Common myeloid progenitor, CD34-positive (primary cell): ENCODE data around the gene ANKRD24.

Experiments
- CTCF ChIA-PET: fragments of 350-600 bp; sonication (Branson Sonifier 250); formaldehyde crosslinking; loops from one replicate; lab custom pipeline; 2021; ENCODE audit warnings: antibody characterized with exemption; lab: Charles Lee
- POLR2A ChIA-PET: fragments of 350-600 bp; sonication (Branson Sonifier 250); formaldehyde crosslinking; loops from one replicate; lab custom pipeline; 2021; ENCODE audit warnings: antibody characterized with exemption; lab: Charles Lee
- DNase-seq, 3 donors: peaks; one replicate each; pipeline versions ENCODE4 v3.0.0 to v3.0.0-alpha.2; 2013
- H3K27ac ChIP-seq, 2 experiments: 1 replicate in 1 of 2; 2 replicates in 1 of 2; pipeline ENCODE4 v1.7.0; 2013; ENCODE audit warnings: inconsistent platforms in 2 of 2, low read length in 2 of 2, mild to moderate bottlenecking in 2 of 2, low read depth in 1 of 2, moderate library complexity in 1 of 2; ENCODE audit not compliant: severe bottlenecking in 2 of 2, insufficient read depth in 1 of 2, poor library complexity in 1 of 2
- H3K27me3 ChIP-seq, 5 experiments: replicated peaks in 2 of 5; 1 replicate in 3 of 5; 2 replicates in 2 of 5; pipeline versions ENCODE4 v1.6.1 to v1.7.0; 2013; ENCODE audit warnings: low read length in 4 of 5, mild to moderate bottlenecking in 2 of 5, moderate library complexity in 2 of 5, inconsistent platforms in 1 of 5; ENCODE audit not compliant: insufficient read depth in 5 of 5, control insufficient read depth in 4 of 5
- H3K36me3 ChIP-seq, 4 experiments: 1 replicate in 2 of 4; 2 replicates in 2 of 4; pipeline versions ENCODE4 v1.6.1 to v1.7.0; 2013; ENCODE audit warnings: low read length in 3 of 4, control low read depth in 1 of 4, mild to moderate bottlenecking in 1 of 4; ENCODE audit not compliant: control insufficient read depth in 4 of 4, insufficient read depth in 4 of 4
- H3K4me1 ChIP-seq, 4 experiments: 1 replicate in 3 of 4; 2 replicates in 1 of 4; pipeline versions ENCODE4 v1.6.1 to v1.7.1; 2013; ENCODE audit warnings: low read length in 3 of 4, mild to moderate bottlenecking in 3 of 4, control low read depth in 1 of 4, inconsistent platforms in 1 of 4, moderate library complexity in 1 of 4; ENCODE audit not compliant: control insufficient read depth in 4 of 4, insufficient read depth in 4 of 4; ENCODE audit errors: control extremely low read depth in 1 of 4
- H3K4me3 ChIP-seq, 7 experiments: 1 replicate in 4 of 7; 2 replicates in 3 of 7; pipeline versions ENCODE4 v1.5.1 to v1.7.0; 2013; ENCODE audit warnings: mild to moderate bottlenecking in 7 of 7, low read length in 6 of 7, moderate library complexity in 6 of 7, inconsistent platforms in 2 of 7, low read depth in 2 of 7, control low read depth in 1 of 7; ENCODE audit not compliant: insufficient read depth in 4 of 7, control insufficient read depth in 1 of 7; ENCODE audit errors: extremely low read depth in 1 of 7
- H3K9me3 ChIP-seq, 5 experiments: 1 replicate in 4 of 5; 2 replicates in 1 of 5; pipeline versions ENCODE4 v1.6.1 to v1.7.1; 2013; ENCODE audit warnings: low read length in 4 of 5, mild to moderate bottlenecking in 2 of 5, inconsistent platforms in 1 of 5, low read depth in 1 of 5, moderate library complexity in 1 of 5; ENCODE audit not compliant: control insufficient read depth in 4 of 5, insufficient read depth in 2 of 5; ENCODE audit errors: control extremely low read depth in 1 of 5
- WGBS: methylation state at CpG from one replicate; pipeline ENCODE4 v1.1.5; 2013; ENCODE audit not compliant: insufficient coverage; 5-methylcytosine and 5-hydroxymethylcytosine counted together

The ANKRD24 gene

GRCh38 chr19:4206818-4207484 lies 24.5 kb downstream of the ANKRD24 start:
- no peak for DNase-seq
- CTCF ChIA-PET, result interaction anchor here (1.1 to 1.8 kb wide), 2 partner anchors 218 to 220 kb away, joined by 3 to 5 read pairs; no protein-coding TSS in a partner anchor
- Histone ChIP-seq H3K27ac (no peak overlapping the region), H3K27me3 (peaks cover 0 to 2% (median 0%) of the 10 kb centered on the region in 5 experiments), H3K9me3 (no peaks in the 10 kb centered on the region), H3K36me3 (no peaks in the 10 kb centered on the region), H3K4me1 (peaks cover 0 to 3% (median 1%) of the 10 kb centered on the region in 4 experiments), H3K4me3 (no peak overlapping the region)
- POLR2A ChIA-PET, result no interaction called here
- 80% methylated on average over 7 of the region's 10 CpGs for WGBS

GRCh38 chr19:4208385-4209094 lies 26.1 kb downstream of the ANKRD24 start:
- POLR2A ChIA-PET, result no interaction called here
- Histone ChIP-seq H3K4me3 (no peak overlapping the region), H3K27me3 (peaks cover 0 to 3% (median 0%) of the 10 kb centered on the region in 5 experiments), H3K9me3 (no peaks in the 10 kb centered on the region), H3K4me1 (peaks cover 0 to 3% (median 1%) of the 10 kb centered on the region in 4 experiments), H3K36me3 (no peaks in the 10 kb centered on the region), H3K27ac (no peak overlapping the region)
- CTCF ChIA-PET, result interaction anchor here (0.9 to 1.8 kb wide), 5 partner anchors 11 to 220 kb away, joined by 3 to 5 read pairs (median 3); partner anchors contain the start of gene EBI3
- WGBS, result 85% methylated on average over 10 of the region's 13 CpGs
- DNase-seq, result no peak

- WGBS, result 88% methylated on average over 13 of the region's 15 CpGs
- Histone ChIP-seq H3K36me3 (no peaks in the 10 kb centered on the region), H3K27me3 (peaks cover 0 to 3% (median 0%) of the 10 kb centered on the region in 5 experiments), H3K9me3 (no peaks in the 10 kb centered on the region), H3K4me3 (no peak overlapping the region), H3K27ac (no peak overlapping the region), H3K4me1 (no peaks in the 10 kb centered on the region)
- ChIA-PET POLR2A (no interaction called here), CTCF (no interaction called here)
- DNase-seq, result no peak
Measured at GRCh38 chr19:4210166-4210731, 27.8 kb downstream of the ANKRD24 start.

GRCh38 chr19:4213116-4213515 lies 30.6 kb downstream of the ANKRD24 start:
- H3K9me3 ChIP-seq, result no peaks in the 10 kb centered on the region
- CTCF ChIA-PET, result interaction anchor here (0.6 kb wide), 1 partner anchor 10 kb away, joined by 3 read pairs; no protein-coding TSS in a partner anchor
- POLR2A ChIA-PET, result no interaction called here
- no peak for DNase-seq
- 75% methylated on average over 2 of the region's 3 CpGs for WGBS
- no peak overlapping the region for H3K27ac ChIP-seq
- H3K36me3 ChIP-seq, result no peaks in the 10 kb centered on the region
- no peaks in the 10 kb centered on the region for H3K4me1 ChIP-seq
- H3K4me3 ChIP-seq, result no peak overlapping the region
- H3K27me3 ChIP-seq, result peaks cover 0 to 3% (median 0%) of the 10 kb centered on the region in 5 experiments

- ChIA-PET POLR2A (no interaction called here), CTCF (interaction anchor here (0.7 to 2.2 kb wide), 3 partner anchors 13 to 221 kb away, joined by 3 to 5 read pairs (median 3); no protein-coding TSS in a partner anchor)
- Histone ChIP-seq H3K27me3 (peaks cover 0 to 3% (median 0%) of the 10 kb centered on the region in 5 experiments), H3K4me3 (no peak overlapping the region), H3K27ac (no peak overlapping the region), H3K9me3 (no peaks in the 10 kb centered on the region), H3K36me3 (no peaks in the 10 kb centered on the region), H3K4me1 (no peaks in the 10 kb centered on the region)
- DNase-seq, result no peak
- 100% methylated on average over 3 of the region's 10 CpGs for WGBS
Measured at GRCh38 chr19:4215807-4216206, 33.3 kb downstream of the ANKRD24 start.

- 100% methylated on average over 6 of the region's 6 CpGs for WGBS
- no peak overlapping the region for H3K4me3 ChIP-seq
- no peaks in the 10 kb centered on the region for H3K36me3 ChIP-seq
- ChIA-PET CTCF (interaction anchor here (1.4 to 2.2 kb wide), 2 partner anchors 15 to 17 kb away, joined by 5 to 6 read pairs; no protein-coding TSS in a partner anchor), POLR2A (no interaction called here)
- no peak for DNase-seq
- H3K4me1 ChIP-seq, result no peaks in the 10 kb centered on the region
- peaks cover 0 to 3% (median 0%) of the 10 kb centered on the region in 5 experiments for H3K27me3 ChIP-seq
- H3K9me3 ChIP-seq, result no peaks in the 10 kb centered on the region
- H3K27ac ChIP-seq, result no peak overlapping the region
Measured at GRCh38 chr19:4216846-4217245, 34.4 kb downstream of the ANKRD24 start.
